GM08714 (cell line): ENCODE data around the gene RPTOR.

ENCODE experiments used
- H3K4me3 ChIP-seq: fragments of 200-500 bp; sonication (Bioruptor generic); 2 replicates; pipeline ENCODE4 v1.5.1; 2014; ENCODE audit warnings: mild to moderate bottlenecking, low read length, inconsistent platforms
- ZNF274 ChIP-seq: IDR thresholded peaks from 2 replicates; pipeline ENCODE4 v1.6.1; 2012; ENCODE audit warnings: mild to moderate bottlenecking, low read depth, low read length

Gene RPTOR

GRCh38 chr17:80963812-80964543 lies 419.3 kb downstream of the RPTOR start:
- H3K4me3 ChIP-seq: no peak overlapping the region
- no peak for TF ChIP-seq ZNF274

GRCh38 chr17:80964544-80964856 lies 419.9 kb downstream of the RPTOR start:
- no peak for TF ChIP-seq ZNF274

GRCh38 chr17:80964859-80965580 lies 420.4 kb downstream of the RPTOR start:
- no peak for TF ChIP-seq ZNF274
- no peak overlapping the region for H3K4me3 ChIP-seq

More at GRCh38 chr17:80964544-80964856, 419.9 kb downstream of the RPTOR start:
- no peak overlapping the region for H3K4me3 ChIP-seq

- TF ChIP-seq ZNF274: no peak
- H3K4me3 ChIP-seq: no peak overlapping the region
Observed at GRCh38 chr17:80965606-80966005, 421.0 kb downstream of the RPTOR start.

- TF ChIP-seq ZNF274: no peak
- H3K4me3 ChIP-seq: no peak overlapping the region
Observed at GRCh38 chr17:80967404-80967872, 422.8 kb downstream of the RPTOR start.

- no peak overlapping the region for H3K4me3 ChIP-seq
- TF ChIP-seq ZNF274: no peak
Observed at GRCh38 chr17:80968602-80969029, 424.0 kb downstream of the RPTOR start.

- no peak for TF ChIP-seq ZNF274
- no peak overlapping the region for H3K4me3 ChIP-seq
Observed at GRCh38 chr17:80969030-80969673, 424.5 kb downstream of the RPTOR start.

- TF ChIP-seq ZNF274: no peak
- no peak overlapping the region for H3K4me3 ChIP-seq
Observed at GRCh38 chr17:80969674-80970043, 425.0 kb downstream of the RPTOR start.

- no peak for TF ChIP-seq ZNF274
- H3K4me3 ChIP-seq: no peak overlapping the region
Observed at GRCh38 chr17:80970044-80970761, 425.6 kb downstream of the RPTOR start.

- no peak overlapping the region for H3K4me3 ChIP-seq
- TF ChIP-seq ZNF274: no peak
Observed at GRCh38 chr17:80970762-80971703, 426.4 kb downstream of the RPTOR start.

- no peak for TF ChIP-seq ZNF274
- H3K4me3 ChIP-seq: no peak overlapping the region
Observed at GRCh38 chr17:80971704-80972304, 427.2 kb downstream of the RPTOR start.

GRCh38 chr17:80976701-80977100 lies 432.1 kb downstream of the RPTOR start:
- H3K4me3 ChIP-seq: no peak overlapping the region
- TF ChIP-seq ZNF274: no peak

- TF ChIP-seq ZNF274: no peak
- no peak overlapping the region for H3K4me3 ChIP-seq
Observed at GRCh38 chr17:80977172-80977571, 432.5 kb downstream of the RPTOR start.
